Effector CD8-positive, alpha-beta T cell (primary cell): ENCODE data around the gene SFSWAP.
"Not testable (repeated sequence)": the region's sequence is repeated elsewhere in the genome, so short reads cannot be mapped to it uniquely, and the experiment has no call there.

Experiments
- DNase-seq: peaks from one replicate; lab custom pipeline; 2025; lab: John Stamatoyannopoulos, UW

Gene SFSWAP

GRCh38 chr12:131759176-131759575, 48.3 kb downstream of the SFSWAP start:
- no peak for DNase-seq

- DNase-seq = no peak
Measured at GRCh38 chr12:131761638-131762037, 50.7 kb downstream of the SFSWAP start.

GRCh38 chr12:131764738-131765137, 53.8 kb downstream of the SFSWAP start:
- DNase-seq = no peak

GRCh38 chr12:131765961-131766360, 55.1 kb downstream of the SFSWAP start:
- DNase-seq = no peak

- no peak for DNase-seq
Measured at GRCh38 chr12:131766382-131767107, 55.7 kb downstream of the SFSWAP start.

GRCh38 chr12:131770120-131770519, 59.2 kb downstream of the SFSWAP start:
- no peak for DNase-seq

- DNase-seq = no peak
Measured at GRCh38 chr12:131771965-131772364, 61.1 kb downstream of the SFSWAP start.

- no peak for DNase-seq
Measured at GRCh38 chr12:131773582-131774221, 62.8 kb downstream of the SFSWAP start.

- no peak for DNase-seq
Measured at GRCh38 chr12:131774576-131775391, 63.9 kb downstream of the SFSWAP start.

GRCh38 chr12:131775392-131776236, 64.7 kb downstream of the SFSWAP start:
- DNase-seq = no peak

GRCh38 chr12:131776237-131776889, 65.5 kb downstream of the SFSWAP start:
- DNase-seq = no peak

GRCh38 chr12:131777269-131777668, 66.4 kb downstream of the SFSWAP start:
- not testable (repeated sequence) for DNase-seq

- DNase-seq = no peak
Measured at GRCh38 chr12:131779027-131779426, 68.1 kb downstream of the SFSWAP start.

- no peak for DNase-seq
Measured at GRCh38 chr12:131782061-131782460, 71.2 kb downstream of the SFSWAP start.

- DNase-seq = no peak
Measured at GRCh38 chr12:131783915-131784541, 73.1 kb downstream of the SFSWAP start.

- no peak for DNase-seq
Measured at GRCh38 chr12:131784909-131785762, 74.2 kb downstream of the SFSWAP start.

GRCh38 chr12:131785763-131786330, 75.0 kb downstream of the SFSWAP start:
- DNase-seq = no peak

- DNase-seq = no peak
Measured at GRCh38 chr12:131786331-131786730, 75.4 kb downstream of the SFSWAP start.

- no peak for DNase-seq
Measured at GRCh38 chr12:131787143-131787660, 76.3 kb downstream of the SFSWAP start.
